Fibroblast of lung (primary cell): ENCODE data around the gene RSPH10B.
"Not testable (repeated sequence)": the region's sequence is repeated elsewhere in the genome, so short reads cannot be mapped to it uniquely, and the experiment has no call there.

ENCODE experiments used
- EZH2 ChIP-seq: IDR thresholded peaks from 2 replicates; pipeline ENCODE4 v1.5.1; 2012; ENCODE audit warnings: low read length, control low read depth, mild to moderate bottlenecking; ENCODE audit errors: missing control alignments
- TF ChIP-seq, protein P1 (sequence below), 2 donors: IDR thresholded peaks in 1 of 2; conservative IDR thresholded peaks in 1 of 2; 1 replicate in 1 of 2; 2 replicates in 1 of 2; pipeline ENCODE4 v1.5.1; 2011 to 2012; ENCODE audit warnings: low read length in 2 of 2, control low read depth in 1 of 2, inconsistent platforms in 1 of 2, low read depth in 1 of 2, mild to moderate bottlenecking in 1 of 2

DNA sequence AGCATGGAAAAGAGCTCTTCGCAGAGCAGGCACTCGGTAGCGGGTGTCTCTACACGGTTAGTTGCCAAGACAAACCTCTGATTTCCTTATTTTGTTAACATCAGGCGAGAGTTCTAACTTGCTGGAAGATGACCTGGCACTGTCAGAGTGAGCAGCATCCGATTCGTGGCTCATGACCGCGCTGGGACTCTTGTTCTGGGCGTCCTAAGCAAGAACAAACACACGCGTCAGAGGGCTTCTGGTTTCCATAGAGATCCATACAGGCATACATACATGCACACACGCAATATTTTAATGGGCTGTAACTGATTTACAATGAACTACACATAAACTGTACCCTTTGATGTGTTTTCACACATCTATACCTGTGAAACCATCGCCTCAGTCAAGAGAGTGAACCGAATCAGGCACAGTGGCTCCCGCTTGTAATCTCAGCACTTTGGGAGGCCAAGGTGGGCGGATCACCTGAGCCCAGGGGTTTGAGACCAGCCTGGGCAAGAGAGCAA, 35.5 kb downstream of the RSPH10B start:
- TF ChIP-seq, protein P1, sequence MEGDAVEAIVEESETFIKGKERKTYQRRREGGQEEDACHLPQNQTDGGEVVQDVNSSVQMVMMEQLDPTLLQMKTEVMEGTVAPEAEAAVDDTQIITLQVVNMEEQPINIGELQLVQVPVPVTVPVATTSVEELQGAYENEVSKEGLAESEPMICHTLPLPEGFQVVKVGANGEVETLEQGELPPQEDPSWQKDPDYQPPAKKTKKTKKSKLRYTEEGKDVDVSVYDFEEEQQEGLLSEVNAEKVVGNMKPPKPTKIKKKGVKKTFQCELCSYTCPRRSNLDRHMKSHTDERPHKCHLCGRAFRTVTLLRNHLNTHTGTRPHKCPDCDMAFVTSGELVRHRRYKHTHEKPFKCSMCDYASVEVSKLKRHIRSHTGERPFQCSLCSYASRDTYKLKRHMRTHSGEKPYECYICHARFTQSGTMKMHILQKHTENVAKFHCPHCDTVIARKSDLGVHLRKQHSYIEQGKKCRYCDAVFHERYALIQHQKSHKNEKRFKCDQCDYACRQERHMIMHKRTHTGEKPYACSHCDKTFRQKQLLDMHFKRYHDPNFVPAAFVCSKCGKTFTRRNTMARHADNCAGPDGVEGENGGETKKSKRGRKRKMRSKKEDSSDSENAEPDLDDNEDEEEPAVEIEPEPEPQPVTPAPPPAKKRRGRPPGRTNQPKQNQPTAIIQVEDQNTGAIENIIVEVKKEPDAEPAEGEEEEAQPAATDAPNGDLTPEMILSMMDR (conservative IDR thresholded peaks at IDR 0.05 in 1 of 2, IDR thresholded peaks at IDR 0.05 in 1 of 2; ENCODE audit: low read depth in 1 of 2, low read length in 2 of 2): not testable (repeated sequence)
- not testable (repeated sequence) for TF ChIP-seq EZH2
